GM13977 (cell line): ENCODE data around the gene C6orf62.
A peak's percentile ranks its signal among the peaks of the same experiment; 100 is the strongest.
"Not testable (repeated sequence)": the region's sequence is repeated elsewhere in the genome, so short reads cannot be mapped to it uniquely, and the experiment has no call there.

Experiments used
- DNase-seq: peaks from one replicate; pipeline ENCODE4 v3.0.0; 2012; ENCODE audit warnings: low spot score
- CTCF ChIP-seq: IDR thresholded peaks from 2 replicates; pipeline ENCODE4 v1.5.1; 2012; ENCODE audit warnings: mild to moderate bottlenecking, control low read depth; ENCODE audit not compliant: insufficient read depth; ENCODE audit errors: extremely low read depth, missing control alignments
- in situ Hi-C: fragments of 300-500 bp; cut with MboI; formaldehyde crosslinking; loops from one replicate; pipeline ENCODE4 v1.12.0; 2022; ENCODE audit warnings: low sequenced_read_pairs, low pct_unique_long_range_greater_than_20kb, mixed read lengths, inconsistent platforms; ENCODE audit not compliant: unreplicated experiment

Gene C6orf62

GRCh38 chr6:24723270-24723669, 4.3 kb upstream of the C6orf62 start:
- in situ Hi-C loops: loop anchor here (25.0 kb wide), 1 partner anchor 289 kb away; no protein-coding TSS in a partner anchor
- DNase-seq: no peak
- no peak for TF ChIP-seq CTCF

GRCh38 chr6:24721461-24722215, 2.7 kb upstream of the C6orf62 start:
- in situ Hi-C loops: loop anchor here (25.0 kb wide), 1 partner anchor 291 kb away; no protein-coding TSS in a partner anchor
- DNase-seq: peak; percentile 67
- TF ChIP-seq CTCF: no peak

DNA sequence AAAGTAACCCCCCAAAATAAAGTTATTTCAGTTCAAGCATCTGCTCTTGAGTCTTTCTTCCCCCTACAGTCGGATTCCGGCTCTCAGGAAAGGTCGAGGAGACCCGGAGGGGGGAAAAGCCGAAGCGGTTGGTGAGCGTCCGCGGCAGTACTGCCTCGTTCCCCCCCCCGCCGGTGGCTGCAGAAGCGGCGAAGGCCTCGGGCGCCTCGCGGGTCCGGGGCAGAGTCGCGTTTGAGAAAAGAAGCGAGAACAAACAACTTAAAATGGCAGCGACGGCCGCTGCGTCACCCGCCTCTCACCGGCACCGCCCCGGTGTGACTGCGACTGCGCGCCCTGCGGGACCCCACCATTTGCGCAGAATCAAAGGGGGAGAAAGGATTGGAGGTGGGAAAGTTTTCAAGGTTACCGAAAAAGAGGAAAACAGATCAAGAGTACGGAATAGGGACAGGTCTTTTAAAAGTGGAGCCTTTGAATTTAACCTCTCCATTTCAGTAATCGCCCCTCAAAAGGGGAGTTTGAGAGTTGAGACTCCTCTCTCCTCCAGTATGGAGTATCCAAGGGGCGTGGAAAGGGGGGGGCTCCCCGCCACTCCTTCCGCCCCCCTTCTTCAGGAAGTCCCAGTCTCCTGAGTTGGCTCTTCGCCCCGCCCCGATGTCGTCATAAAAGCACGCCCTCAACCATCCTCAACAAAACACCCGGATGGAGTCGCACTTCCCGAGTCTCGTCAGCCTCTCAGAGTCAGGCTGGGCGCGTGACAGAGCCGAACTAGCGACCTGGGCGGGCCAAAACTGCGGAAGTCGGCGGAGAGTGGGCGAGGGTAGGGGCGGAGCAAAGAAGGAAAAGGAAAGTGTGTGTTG, 1.9 kb upstream of the C6orf62 start:
- in situ Hi-C loops: loop anchor here (25.0 kb wide), 1 partner anchor 291 kb away; no protein-coding TSS in a partner anchor
- no peak for TF ChIP-seq CTCF
- peak; percentile 96 for DNase-seq

GRCh38 chr6:24720131-24720603, 1.2 kb upstream of the C6orf62 start:
- peak; percentile 54 for DNase-seq
- TF ChIP-seq CTCF: no peak
- in situ Hi-C loops: loop anchor here (25.0 kb wide), 1 partner anchor 292 kb away; no protein-coding TSS in a partner anchor

- no peak for DNase-seq
- in situ Hi-C loops: loop anchor here (10.0 to 25.0 kb wide), 2 partner anchors 56 to 294 kb away; partner anchors contain the start of gene GMNN
- TF ChIP-seq CTCF: no peak
These were observed 367 bp downstream of the C6orf62 start for GRCh38 chr6:24718449-24719124.

- in situ Hi-C loops: loop anchor here (10.0 to 25.0 kb wide), 2 partner anchors 58 to 296 kb away; partner anchors contain the start of gene GMNN
These were observed 2.3 kb downstream of the C6orf62 start for GRCh38 chr6:24716602-24717148.

More at GRCh38 chr6:24716602-24717148, 2.3 kb downstream of the C6orf62 start:
- not testable (repeated sequence) for DNase-seq
